ENCODE data around the gene KLHL7. TPM values are rescaled to one million over a fixed set of nuclear protein-coding genes. Genes with fewer than 3 reads are reported as not detected.

KLHL7 gene
- total and polyA plus RNA-seq, 9 of the 15 experiments (the other 6 are each of a cell fraction or from before 2014, with no cell fraction given) = 4.2 to 63.1 (median 32.3) TPM

DNA sequence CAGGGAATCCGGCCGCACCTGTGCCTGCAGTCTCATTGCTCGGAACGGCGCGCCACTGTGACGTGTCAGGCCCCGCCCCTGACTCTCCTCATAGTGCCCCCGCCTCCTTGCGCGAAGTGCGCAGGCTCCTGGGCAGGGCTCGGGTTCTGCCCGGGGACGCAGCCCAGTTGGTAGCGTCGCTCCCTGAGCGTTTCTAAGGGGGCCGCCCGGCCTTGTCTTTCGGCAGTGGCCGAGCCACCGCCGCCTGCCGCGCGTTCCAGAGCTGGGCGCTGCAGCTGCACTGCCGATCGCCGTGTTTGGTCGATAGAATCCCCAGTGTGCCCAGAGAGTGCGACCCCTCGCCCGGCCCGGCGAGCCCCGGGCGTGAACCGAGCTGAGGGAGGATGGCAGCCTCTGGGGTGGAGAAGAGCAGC, at the start of gene KLHL7 (continued):
- TF ChIP-seq FIP1L1 (IDR thresholded peaks at IDR 0.05; ENCODE audit: low read depth, low read length, poor library complexity, severe bottlenecking) (peak; percentile 38), CC2D1A (IDR thresholded peaks at IDR 0.05) (no peak), MED1 (CRISPR knock-in tag; IDR thresholded peaks at IDR 0.05; ENCODE audit: borderline replicate concordance) (no peak), ZNF3 (CRISPR knock-in tag; IDR thresholded peaks at IDR 0.05) (no peak), RBM22 (IDR thresholded peaks at IDR 0.05; ENCODE audit: low read depth, low read length, poor library complexity, severe bottlenecking) (peak; percentile 29), ZNF384 (IDR thresholded peaks at IDR 0.05; ENCODE audit: low read depth, low read length) (no peak), NFYB (IDR thresholded peaks at IDR 0.05; ENCODE audit: extremely low read depth, insufficient read length) (no peak), TEAD4 (IDR thresholded peaks at IDR 0.05; ENCODE audit: low read length) (peak; percentile 36; the same call in 1 of the 2 replicates), TEAD4 (CRISPR knock-in tag; IDR thresholded peaks at IDR 0.05; ENCODE audit: borderline replicate concordance) (no peak), NBN (IDR thresholded peaks at IDR 0.05; ENCODE audit: low read depth) (no peak), ZNF589 (CRISPR knock-in tag; IDR thresholded peaks at IDR 0.05; ENCODE audit: low read depth) (no peak), NCOA6 (IDR thresholded peaks at IDR 0.05) (no peak), ELF4 (CRISPR knock-in tag; IDR thresholded peaks at IDR 0.05) (no peak), ZNF140 (CRISPR knock-in tag; IDR thresholded peaks at IDR 0.05) (no peak), FOSL1 (tag; conservative IDR thresholded peaks at IDR 0.05) (no peak), ZNF24 (IDR thresholded peaks at IDR 0.05) (no peak)
- TF ChIP-seq, protein P1, sequence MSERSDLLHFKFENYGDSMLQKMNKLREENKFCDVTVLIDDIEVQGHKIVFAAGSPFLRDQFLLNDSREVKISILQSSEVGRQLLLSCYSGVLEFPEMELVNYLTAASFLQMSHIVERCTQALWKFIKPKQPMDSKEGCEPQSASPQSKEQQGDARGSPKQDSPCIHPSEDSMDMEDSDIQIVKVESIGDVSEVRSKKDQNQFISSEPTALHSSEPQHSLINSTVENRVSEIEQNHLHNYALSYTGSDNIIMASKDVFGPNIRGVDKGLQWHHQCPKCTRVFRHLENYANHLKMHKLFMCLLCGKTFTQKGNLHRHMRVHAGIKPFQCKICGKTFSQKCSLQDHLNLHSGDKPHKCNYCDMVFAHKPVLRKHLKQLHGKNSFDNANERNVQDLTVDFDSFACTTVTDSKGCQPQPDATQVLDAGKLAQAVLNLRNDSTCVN (CRISPR knock-in tag; IDR thresholded peaks at IDR 0.05) = no peak
- TF ChIP-seq, protein P2, sequence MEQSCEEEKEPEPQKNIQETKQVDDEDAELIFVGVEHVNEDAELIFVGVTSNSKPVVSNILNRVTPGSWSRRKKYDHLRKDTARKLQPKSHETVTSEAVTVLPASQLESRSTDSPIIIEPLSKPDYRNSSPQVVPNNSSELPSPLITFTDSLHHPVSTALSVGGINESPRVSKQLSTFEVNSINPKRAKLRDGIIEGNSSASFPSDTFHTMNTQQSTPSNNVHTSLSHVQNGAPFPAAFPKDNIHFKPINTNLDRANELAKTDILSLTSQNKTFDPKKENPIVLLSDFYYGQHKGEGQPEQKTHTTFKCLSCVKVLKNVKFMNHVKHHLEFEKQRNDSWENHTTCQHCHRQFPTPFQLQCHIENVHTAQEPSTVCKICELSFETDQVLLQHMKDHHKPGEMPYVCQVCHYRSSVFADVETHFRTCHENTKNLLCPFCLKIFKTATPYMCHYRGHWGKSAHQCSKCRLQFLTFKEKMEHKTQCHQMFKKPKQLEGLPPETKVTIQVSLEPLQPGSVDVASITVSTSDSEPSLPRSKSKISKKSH (CRISPR knock-in tag; IDR thresholded peaks at IDR 0.05) = no peak
- TF ChIP-seq, protein P3, sequence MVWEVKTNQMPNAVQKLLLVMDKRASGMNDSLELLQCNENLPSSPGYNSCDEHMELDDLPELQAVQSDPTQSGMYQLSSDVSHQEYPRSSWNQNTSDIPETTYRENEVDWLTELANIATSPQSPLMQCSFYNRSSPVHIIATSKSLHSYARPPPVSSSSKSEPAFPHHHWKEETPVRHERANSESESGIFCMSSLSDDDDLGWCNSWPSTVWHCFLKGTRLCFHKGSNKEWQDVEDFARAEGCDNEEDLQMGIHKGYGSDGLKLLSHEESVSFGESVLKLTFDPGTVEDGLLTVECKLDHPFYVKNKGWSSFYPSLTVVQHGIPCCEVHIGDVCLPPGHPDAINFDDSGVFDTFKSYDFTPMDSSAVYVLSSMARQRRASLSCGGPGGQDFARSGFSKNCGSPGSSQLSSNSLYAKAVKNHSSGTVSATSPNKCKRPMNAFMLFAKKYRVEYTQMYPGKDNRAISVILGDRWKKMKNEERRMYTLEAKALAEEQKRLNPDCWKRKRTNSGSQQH (CRISPR knock-in tag; IDR thresholded peaks at IDR 0.05) = no peak
- TF ChIP-seq, protein P4, sequence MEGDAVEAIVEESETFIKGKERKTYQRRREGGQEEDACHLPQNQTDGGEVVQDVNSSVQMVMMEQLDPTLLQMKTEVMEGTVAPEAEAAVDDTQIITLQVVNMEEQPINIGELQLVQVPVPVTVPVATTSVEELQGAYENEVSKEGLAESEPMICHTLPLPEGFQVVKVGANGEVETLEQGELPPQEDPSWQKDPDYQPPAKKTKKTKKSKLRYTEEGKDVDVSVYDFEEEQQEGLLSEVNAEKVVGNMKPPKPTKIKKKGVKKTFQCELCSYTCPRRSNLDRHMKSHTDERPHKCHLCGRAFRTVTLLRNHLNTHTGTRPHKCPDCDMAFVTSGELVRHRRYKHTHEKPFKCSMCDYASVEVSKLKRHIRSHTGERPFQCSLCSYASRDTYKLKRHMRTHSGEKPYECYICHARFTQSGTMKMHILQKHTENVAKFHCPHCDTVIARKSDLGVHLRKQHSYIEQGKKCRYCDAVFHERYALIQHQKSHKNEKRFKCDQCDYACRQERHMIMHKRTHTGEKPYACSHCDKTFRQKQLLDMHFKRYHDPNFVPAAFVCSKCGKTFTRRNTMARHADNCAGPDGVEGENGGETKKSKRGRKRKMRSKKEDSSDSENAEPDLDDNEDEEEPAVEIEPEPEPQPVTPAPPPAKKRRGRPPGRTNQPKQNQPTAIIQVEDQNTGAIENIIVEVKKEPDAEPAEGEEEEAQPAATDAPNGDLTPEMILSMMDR (IDR thresholded peaks at IDR 0.05 in 2 of 3, conservative IDR thresholded peaks at IDR 0.05 in 1 of 3; ENCODE audit: insufficient read depth in 2 of 3, low read depth in 1 of 3, low read length in 3 of 3) = no peak
- TF ChIP-seq, protein P5, sequence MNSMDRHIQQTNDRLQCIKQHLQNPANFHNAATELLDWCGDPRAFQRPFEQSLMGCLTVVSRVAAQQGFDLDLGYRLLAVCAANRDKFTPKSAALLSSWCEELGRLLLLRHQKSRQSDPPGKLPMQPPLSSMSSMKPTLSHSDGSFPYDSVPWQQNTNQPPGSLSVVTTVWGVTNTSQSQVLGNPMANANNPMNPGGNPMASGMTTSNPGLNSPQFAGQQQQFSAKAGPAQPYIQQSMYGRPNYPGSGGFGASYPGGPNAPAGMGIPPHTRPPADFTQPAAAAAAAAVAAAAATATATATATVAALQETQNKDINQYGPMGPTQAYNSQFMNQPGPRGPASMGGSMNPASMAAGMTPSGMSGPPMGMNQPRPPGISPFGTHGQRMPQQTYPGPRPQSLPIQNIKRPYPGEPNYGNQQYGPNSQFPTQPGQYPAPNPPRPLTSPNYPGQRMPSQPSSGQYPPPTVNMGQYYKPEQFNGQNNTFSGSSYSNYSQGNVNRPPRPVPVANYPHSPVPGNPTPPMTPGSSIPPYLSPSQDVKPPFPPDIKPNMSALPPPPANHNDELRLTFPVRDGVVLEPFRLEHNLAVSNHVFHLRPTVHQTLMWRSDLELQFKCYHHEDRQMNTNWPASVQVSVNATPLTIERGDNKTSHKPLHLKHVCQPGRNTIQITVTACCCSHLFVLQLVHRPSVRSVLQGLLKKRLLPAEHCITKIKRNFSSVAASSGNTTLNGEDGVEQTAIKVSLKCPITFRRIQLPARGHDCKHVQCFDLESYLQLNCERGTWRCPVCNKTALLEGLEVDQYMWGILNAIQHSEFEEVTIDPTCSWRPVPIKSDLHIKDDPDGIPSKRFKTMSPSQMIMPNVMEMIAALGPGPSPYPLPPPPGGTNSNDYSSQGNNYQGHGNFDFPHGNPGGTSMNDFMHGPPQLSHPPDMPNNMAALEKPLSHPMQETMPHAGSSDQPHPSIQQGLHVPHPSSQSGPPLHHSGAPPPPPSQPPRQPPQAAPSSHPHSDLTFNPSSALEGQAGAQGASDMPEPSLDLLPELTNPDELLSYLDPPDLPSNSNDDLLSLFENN (IDR thresholded peaks at IDR 0.05; ENCODE audit: low read depth in 2 of 2, low read length in 2 of 2) = no peak

All from K562 (cell line).